Smooth muscle cell (in vitro differentiated cells): Measurements from ENCODE around the gene POLD2. TPM values are rescaled to one million over a fixed set of nuclear protein-coding genes. Genes with fewer than 3 reads are reported as not detected.

Source experiments
- DNase-seq: peaks from one replicate; lab custom pipeline; 2025; ENCODE audit not compliant: unreplicated experiment; lab: John Stamatoyannopoulos, UW
- H2AFZ ChIP-seq: fragments of 200-600 bp; sonication (generic); 2 replicates; pipeline ENCODE4 v1.6.0; 2016; ENCODE audit warnings: antibody characterized with exemption, low read depth, mild to moderate bottlenecking
- H3F3A ChIP-seq: fragments of 200-600 bp; sonication (generic); 2 replicates; pipeline ENCODE4 v1.6.0; 2017; ENCODE audit warnings: antibody characterized with exemption, low read depth
- H3K27ac ChIP-seq: fragments of 200-600 bp; sonication (generic); 2 replicates; pipeline ENCODE4 v1.5.1; 2016; ENCODE audit warnings: low read depth, mild to moderate bottlenecking
- H3K27me3 ChIP-seq: fragments of 200-600 bp; sonication (generic); 2 replicates; pipeline ENCODE4 v1.6.1; 2016; ENCODE audit warnings: low read depth, mild to moderate bottlenecking
- H3K36me3 ChIP-seq: fragments of 200-600 bp; sonication (generic); 2 replicates; pipeline ENCODE4 v1.5.1; 2016; ENCODE audit warnings: low read depth
- H3K4me1 ChIP-seq: fragments of 200-600 bp; sonication (generic); 2 replicates; pipeline ENCODE4 v1.5.1; 2016; ENCODE audit warnings: low read depth
- H3K4me2 ChIP-seq: fragments of 200-600 bp; sonication (generic); 2 replicates; pipeline ENCODE4 v1.6.0; 2016; ENCODE audit warnings: mild to moderate bottlenecking
- H3K4me3 ChIP-seq: fragments of 200-600 bp; sonication (generic); 2 replicates; pipeline ENCODE4 v1.5.1; 2016; ENCODE audit warnings: mild to moderate bottlenecking
- H3K79me2 ChIP-seq: fragments of 200-600 bp; sonication (generic); 2 replicates; pipeline ENCODE4 v1.6.0; 2016; ENCODE audit warnings: low read depth, mild to moderate bottlenecking
- H3K9ac ChIP-seq: fragments of 200-600 bp; sonication (generic); 2 replicates; pipeline ENCODE4 v1.6.0; 2016; ENCODE audit warnings: low read depth
- H3K9me3 ChIP-seq: fragments of 200-600 bp; sonication (generic); replicated peaks from 2 replicates; pipeline ENCODE4 v1.5.1; 2016; ENCODE audit warnings: low read depth
- H4K20me1 ChIP-seq: fragments of 200-600 bp; sonication (generic); 2 replicates; pipeline ENCODE4 v1.6.0; 2016; ENCODE audit warnings: low read depth
- WGBS: methylation state at CpG from one replicate; pipeline ENCODE4 v1.1.7; 2016; ENCODE audit warnings: low lambda C conversion rate; 5-methylcytosine and 5-hydroxymethylcytosine counted together
- polyA plus RNA-seq: library from polyadenylated mRNA; unstranded; fragments of >200 nt; fragmentation: Nextera tagmentation; extraction: Ambion mirVana; gene quantifications from 2 replicates; pipeline ENCODE4 v1.2.1, GENCODE V29; 2016
- total RNA-seq: library from RNA; depleted of rRNA; stranded (reverse); fragments of >200 nt; gene quantifications from 2 replicates; pipeline ENCODE4 v1.2.3, GENCODE V29; 2014
- TF ChIP-seq, protein P1 (sequence below): fragments of 200-600 bp; sonication (generic); IDR thresholded peaks from 2 replicates; pipeline ENCODE4 v1.5.1; 2017; ENCODE audit warnings: borderline replicate concordance, mild to moderate bottlenecking, antibody characterized with exemption; ENCODE audit not compliant: insufficient read depth, poor library complexity, severe bottlenecking

POLD2 gene
- total and polyA plus RNA-seq, 2 experiments from 2014 or later: 45.5 to 151 TPM

DNA sequence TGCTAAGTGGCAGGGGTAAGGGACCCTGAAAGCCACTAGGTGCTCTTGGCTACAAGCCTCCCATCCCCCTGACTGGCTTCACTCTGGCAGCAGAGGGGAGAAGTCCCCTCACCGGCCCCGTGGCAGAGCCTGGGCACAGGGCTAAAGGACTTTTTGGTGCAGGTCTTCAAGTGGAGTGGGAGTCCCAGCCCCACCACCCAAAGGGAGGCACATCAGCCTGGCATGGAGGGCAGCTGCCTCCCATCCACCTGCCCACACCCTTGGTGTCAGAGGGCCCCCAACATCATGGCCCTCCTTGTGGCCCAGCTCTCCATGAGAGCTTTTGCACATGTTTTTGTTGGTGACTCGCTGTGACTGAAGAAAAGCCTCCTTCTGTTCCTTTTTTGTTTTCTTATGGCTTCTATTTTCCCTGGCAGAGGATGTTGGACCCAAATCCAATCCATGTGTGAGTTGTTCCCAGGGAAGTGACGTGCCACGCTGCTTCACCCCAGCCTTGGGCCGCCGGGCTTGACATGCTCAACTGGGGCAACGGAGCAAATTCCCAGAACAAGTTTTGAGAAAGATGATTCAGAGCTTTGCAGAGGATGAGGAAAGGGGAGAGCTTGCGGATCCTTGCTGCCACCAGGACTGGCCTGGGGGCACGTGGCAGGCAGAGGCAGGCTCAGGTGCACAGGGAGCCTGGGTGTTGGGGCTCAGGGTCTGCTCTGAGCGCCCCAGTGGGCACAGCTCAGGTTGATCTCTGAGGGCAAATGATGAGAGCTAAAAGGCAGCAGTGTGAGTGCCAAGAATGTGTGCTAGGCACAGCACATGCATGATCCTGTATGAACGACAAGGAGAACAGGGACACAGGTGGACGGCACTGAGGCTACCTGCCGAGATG is 21.1 kb downstream of the POLD2 start:
- Histone ChIP-seq H3K27ac (peak overlapping the region; percentile 88), H3K4me1 (no peaks in the 10 kb centered on the region), H4K20me1 (peaks cover 18% of the 10 kb centered on the region), H3K4me3 (no peak overlapping the region), H3K9ac (no peak overlapping the region), H3K4me2 (peak overlapping the region; percentile 8), H2AFZ (no peak overlapping the region), H3K79me2 (peaks cover 23% of the 10 kb centered on the region), H3K9me3 (no peaks in the 10 kb centered on the region), H3F3A (peaks cover 22% of the 10 kb centered on the region), H3K36me3 (no peaks in the 10 kb centered on the region), H3K27me3 (no peaks in the 10 kb centered on the region)
- no peak for DNase-seq
- TF ChIP-seq, protein P1, sequence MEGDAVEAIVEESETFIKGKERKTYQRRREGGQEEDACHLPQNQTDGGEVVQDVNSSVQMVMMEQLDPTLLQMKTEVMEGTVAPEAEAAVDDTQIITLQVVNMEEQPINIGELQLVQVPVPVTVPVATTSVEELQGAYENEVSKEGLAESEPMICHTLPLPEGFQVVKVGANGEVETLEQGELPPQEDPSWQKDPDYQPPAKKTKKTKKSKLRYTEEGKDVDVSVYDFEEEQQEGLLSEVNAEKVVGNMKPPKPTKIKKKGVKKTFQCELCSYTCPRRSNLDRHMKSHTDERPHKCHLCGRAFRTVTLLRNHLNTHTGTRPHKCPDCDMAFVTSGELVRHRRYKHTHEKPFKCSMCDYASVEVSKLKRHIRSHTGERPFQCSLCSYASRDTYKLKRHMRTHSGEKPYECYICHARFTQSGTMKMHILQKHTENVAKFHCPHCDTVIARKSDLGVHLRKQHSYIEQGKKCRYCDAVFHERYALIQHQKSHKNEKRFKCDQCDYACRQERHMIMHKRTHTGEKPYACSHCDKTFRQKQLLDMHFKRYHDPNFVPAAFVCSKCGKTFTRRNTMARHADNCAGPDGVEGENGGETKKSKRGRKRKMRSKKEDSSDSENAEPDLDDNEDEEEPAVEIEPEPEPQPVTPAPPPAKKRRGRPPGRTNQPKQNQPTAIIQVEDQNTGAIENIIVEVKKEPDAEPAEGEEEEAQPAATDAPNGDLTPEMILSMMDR: no peak
- 68% methylated on average over 14 of the region's 14 CpGs for WGBS

DNA sequence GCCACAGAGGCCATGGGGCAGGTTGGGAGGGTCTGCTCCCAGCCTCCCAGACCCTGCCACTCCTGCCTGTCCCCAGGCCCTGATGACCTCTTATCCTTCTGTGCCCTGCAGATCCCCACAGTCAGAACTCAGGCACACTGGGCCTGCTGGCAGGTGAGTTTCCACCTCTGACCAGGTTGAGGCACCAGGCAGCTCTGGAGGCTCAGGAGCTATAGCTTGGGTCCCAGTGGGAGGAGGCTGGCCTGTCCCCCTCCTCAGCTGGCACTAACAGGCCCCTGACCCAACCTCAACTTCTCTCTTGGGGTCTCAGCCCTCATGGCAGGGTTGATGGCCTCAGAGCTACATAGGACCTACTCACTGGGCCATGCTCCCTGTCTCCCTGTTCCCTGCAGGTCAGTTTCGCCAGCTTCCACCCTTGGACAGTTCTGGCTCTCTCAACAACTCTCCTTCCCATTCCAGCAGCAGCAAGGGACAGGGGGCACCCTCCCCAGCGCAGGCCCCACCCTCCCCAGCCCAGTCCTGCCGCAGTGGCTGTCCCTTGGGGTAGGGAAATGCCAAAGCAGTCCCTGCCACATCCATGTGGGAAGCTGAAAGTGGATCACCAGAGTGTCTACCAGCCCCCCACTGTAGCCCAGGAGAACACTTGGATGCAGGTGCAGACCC is 21.9 kb downstream of the POLD2 start:
- Histone ChIP-seq H2AFZ (no peak overlapping the region), H3F3A (peaks cover 22% of the 10 kb centered on the region), H3K9me3 (no peaks in the 10 kb centered on the region), H3K27ac (peak overlapping the region; percentile 88), H3K4me3 (no peak overlapping the region), H3K9ac (peak overlapping the region; percentile 68), H3K4me1 (no peaks in the 10 kb centered on the region), H4K20me1 (peaks cover 10% of the 10 kb centered on the region), H3K4me2 (no peak overlapping the region), H3K27me3 (no peaks in the 10 kb centered on the region), H3K36me3 (no peaks in the 10 kb centered on the region), H3K79me2 (peaks cover 20% of the 10 kb centered on the region)
- TF ChIP-seq, protein P1: no peak
- no peak for DNase-seq
- WGBS: 94% methylated on average over 3 of the region's 3 CpGs

DNA sequence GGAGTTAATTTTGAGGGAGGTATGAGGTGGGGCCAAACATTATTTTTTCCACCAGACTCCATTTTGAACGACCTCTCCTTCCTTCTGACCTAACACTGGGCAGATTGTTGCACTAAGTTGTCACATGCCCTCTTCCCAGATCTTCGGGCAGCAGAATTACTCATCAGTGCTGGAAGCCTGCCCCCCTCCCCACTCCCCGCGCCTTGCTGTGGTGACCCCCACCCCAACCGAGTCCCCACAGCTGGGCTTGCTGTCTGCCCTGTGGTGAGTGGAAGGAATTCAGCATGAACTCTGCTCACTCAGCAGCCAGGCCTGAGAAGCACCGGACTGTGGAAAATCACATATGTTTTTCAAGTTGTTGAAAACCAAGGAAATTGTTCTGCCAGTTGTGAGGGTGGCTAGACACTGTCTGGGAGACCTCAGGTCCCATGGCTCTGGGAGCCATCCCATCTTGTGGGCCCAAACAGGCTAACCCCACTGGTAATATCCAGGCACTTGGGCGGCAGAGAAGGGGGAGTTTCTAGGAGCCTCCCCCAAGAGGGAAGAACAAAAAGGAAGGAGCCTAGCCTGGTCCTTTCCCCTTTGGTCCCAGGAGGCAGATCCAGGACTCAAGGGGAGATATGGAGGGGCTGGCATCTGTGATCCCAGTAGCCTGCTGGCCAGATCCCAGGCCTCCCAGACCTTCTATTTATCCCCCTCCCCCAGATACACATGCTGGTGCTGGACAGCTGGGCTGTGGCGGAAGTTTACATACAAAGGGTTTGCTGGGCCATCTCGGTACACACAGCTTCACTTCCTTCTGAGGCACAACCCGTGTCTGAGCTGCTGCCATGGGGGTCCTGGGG is 22.7 kb downstream of the POLD2 start:
- no peaks in the 10 kb centered on the region for H3K4me1 ChIP-seq
- peaks cover 13% of the 10 kb centered on the region for H3K79me2 ChIP-seq
- H3F3A ChIP-seq: peaks cover 22% of the 10 kb centered on the region
- H3K4me2 ChIP-seq: peak overlapping the region; percentile 9
- H2AFZ ChIP-seq: peak overlapping the region; percentile 28
- H3K27me3 ChIP-seq: no peaks in the 10 kb centered on the region
- peaks cover 3% of the 10 kb centered on the region for H4K20me1 ChIP-seq
- DNase-seq: peak; percentile 29
- H3K27ac ChIP-seq: peak overlapping the region; percentile 88
- H3K36me3 ChIP-seq: no peaks in the 10 kb centered on the region
- 35% methylated on average over 10 of the region's 10 CpGs for WGBS
- H3K4me3 ChIP-seq: no peak overlapping the region
- no peaks in the 10 kb centered on the region for H3K9me3 ChIP-seq
- TF ChIP-seq, protein P1: no peak
- H3K9ac ChIP-seq: peak overlapping the region; percentile 68
